ENCODE data around the gene KCNA1.

KCNA1 gene

GRCh38 chr12:4909734-4910501 lies at the start of gene KCNA1:
KCNA1 (plus strand) TSS chr12:4909905; CDS start chr12:4911379, 1,474 bp downstream.
- no peak for TF ChIP-seq CTCF (IDR thresholded peaks at IDR 0.05; ENCODE audit: extremely low read depth, missing control alignments)
- DNase-seq (ENCODE audit: low spot score) = peak; percentile 53

- no peak for DNase-seq (ENCODE audit: low spot score)
- no peak for TF ChIP-seq CTCF (IDR thresholded peaks at IDR 0.05; ENCODE audit: extremely low read depth, missing control alignments)
These were observed 49.0 kb upstream of the KCNA1 start for GRCh38 chr12:4860741-4861140.

- no peak for TF ChIP-seq CTCF (IDR thresholded peaks at IDR 0.05; ENCODE audit: extremely low read depth, missing control alignments)
- no peak for DNase-seq (ENCODE audit: low spot score)
These were observed 46.9 kb upstream of the KCNA1 start for GRCh38 chr12:4862809-4863208.

DNA sequence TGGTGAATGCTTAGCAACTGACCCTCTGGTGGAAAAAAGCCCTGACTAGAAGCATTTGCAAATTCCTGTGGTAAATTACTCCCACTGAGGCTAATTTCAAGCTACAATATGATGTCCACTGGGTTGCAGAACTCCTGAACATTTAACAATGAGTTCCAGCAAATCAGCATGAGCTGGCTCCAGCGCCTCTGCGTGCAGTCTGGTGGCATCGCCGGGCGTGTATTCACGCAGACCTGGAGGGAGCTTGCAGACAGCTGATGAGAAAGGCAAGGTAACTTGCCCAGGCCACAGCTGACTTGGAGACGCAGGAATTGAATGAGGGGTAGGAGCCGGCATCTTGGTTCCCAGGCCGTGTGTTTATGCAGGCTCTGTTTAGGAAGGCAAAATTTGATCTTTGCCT lies 45.1 kb upstream of the KCNA1 start:
- DNase-seq (ENCODE audit: low spot score) = no peak
- TF ChIP-seq CTCF (IDR thresholded peaks at IDR 0.05; ENCODE audit: extremely low read depth, missing control alignments) = no peak

- DNase-seq (ENCODE audit: low spot score) = no peak
- no peak for TF ChIP-seq CTCF (IDR thresholded peaks at IDR 0.05; ENCODE audit: extremely low read depth, missing control alignments)
These were observed 44.5 kb upstream of the KCNA1 start for GRCh38 chr12:4865246-4865645.

DNA sequence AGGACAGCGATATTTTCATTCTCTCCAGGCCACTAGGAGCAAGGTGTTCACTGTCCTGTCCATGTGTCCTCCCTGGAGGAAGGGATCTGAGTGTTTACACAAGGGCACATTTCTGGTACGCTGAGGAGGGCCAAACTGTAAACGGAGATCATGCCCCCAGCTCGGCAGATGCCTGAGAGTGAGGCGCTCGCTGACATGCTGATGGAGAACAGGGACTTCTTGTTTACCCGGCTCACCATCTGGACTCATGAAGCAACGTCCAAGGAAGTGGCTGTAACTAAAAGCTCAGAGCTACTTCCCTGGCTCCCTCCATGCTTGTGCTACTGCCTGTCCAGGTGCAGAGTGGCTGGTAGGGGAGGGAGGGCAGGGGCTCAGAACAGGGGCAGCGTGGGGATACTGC lies 43.4 kb upstream of the KCNA1 start:
- TF ChIP-seq CTCF (IDR thresholded peaks at IDR 0.05; ENCODE audit: extremely low read depth, missing control alignments) = no peak

GRCh38 chr12:4867384-4867783 lies 42.3 kb upstream of the KCNA1 start:
- no peak for TF ChIP-seq CTCF (IDR thresholded peaks at IDR 0.05; ENCODE audit: extremely low read depth, missing control alignments)
- no peak for DNase-seq (ENCODE audit: low spot score)

More for the DNA sequence above, 43.4 kb upstream of the KCNA1 start:
- no peak for DNase-seq (ENCODE audit: low spot score)
